PFSK-1 (cell line): ENCODE data around the gene ARF3.

Source experiments
- FOXP2 ChIP-seq: optimal IDR thresholded peaks from 2 replicates; pipeline ENCODE3; 2011; ENCODE audit warnings: borderline replicate concordance, control low read depth, inconsistent platforms; ENCODE audit not compliant: insufficient read depth; ENCODE audit errors: extremely low read length, extremely low read depth
- POLR2AphosphoS5 ChIP-seq: IDR thresholded peaks from 2 replicates; pipeline ENCODE4 v1.6.1; 2012; ENCODE audit warnings: low read depth, mild to moderate bottlenecking, control low read depth, low read length, moderate library complexity
- REST ChIP-seq, 2 experiments: IDR thresholded peaks; 2 replicates each; pipeline versions ENCODE4 v1.6.1 to v1.8.0; 2011 to 2012; ENCODE audit warnings: low read depth in 2 of 2, low read length in 2 of 2, control low read depth in 1 of 2, inconsistent platforms in 1 of 2, mild to moderate bottlenecking in 1 of 2, moderate library complexity in 1 of 2; ENCODE audit not compliant: insufficient read depth in 1 of 2
- SIN3A ChIP-seq: IDR thresholded peaks from 2 replicates; pipeline ENCODE4 v1.6.1; 2012; ENCODE audit warnings: mild to moderate bottlenecking, low read length, moderate library complexity, borderline replicate concordance; ENCODE audit not compliant: insufficient read depth
- TAF1 ChIP-seq: IDR thresholded peaks from 2 replicates; pipeline ENCODE4 v1.6.1; 2012; ENCODE audit warnings: low read length, control low read depth, borderline replicate concordance; ENCODE audit not compliant: insufficient read depth

GRCh38 chr12:48929551-48929950 lies 27.7 kb downstream of the ARF3 start:
- no peak for TF ChIP-seq TAF1
- TF ChIP-seq REST (IDR thresholded peaks at IDR 0.05; ENCODE audit: insufficient read depth in 1 of 2, low read depth in 2 of 2, low read length in 2 of 2): no peak
- TF ChIP-seq FOXP2: no peak
- TF ChIP-seq POLR2AphosphoS5: no peak
- TF ChIP-seq SIN3A: no peak
